GM23248 (cell line): ENCODE measurements around the gene TCTN3. TPM values are rescaled to one million over a fixed set of nuclear protein-coding genes. Genes with fewer than 3 reads are reported as not detected.
"Not testable (repeated sequence)": the region's sequence is repeated elsewhere in the genome, so short reads cannot be mapped to it uniquely, and the experiment has no call there.

Source experiments
- DNase-seq: peaks from one replicate; pipeline ENCODE4 v3.0.0-alpha.2; 2015
- H2AFZ ChIP-seq: fragments of 200-600 bp; sonication (generic); 2 replicates; pipeline ENCODE4 v1.6.1; 2016; ENCODE audit warnings: antibody characterized with exemption
- H3F3A ChIP-seq: fragments of 200-600 bp; sonication (generic); 2 replicates; pipeline ENCODE4 v1.6.1; 2016; ENCODE audit warnings: mild to moderate bottlenecking, antibody characterized with exemption, mixed run types; ENCODE audit not compliant: insufficient read depth
- H3K27ac ChIP-seq: fragments of 200-600 bp; sonication (generic); 2 replicates; pipeline ENCODE4 v1.5.1; 2016; ENCODE audit warnings: mild to moderate bottlenecking
- H3K27me3 ChIP-seq: fragments of 200-600 bp; sonication (generic); replicated peaks from 2 replicates; pipeline ENCODE4 v1.6.1; 2016; ENCODE audit warnings: mild to moderate bottlenecking; ENCODE audit not compliant: insufficient read depth
- H3K36me3 ChIP-seq: fragments of 200-600 bp; sonication (generic); 2 replicates; pipeline ENCODE4 v1.6.1; 2016; ENCODE audit warnings: low read depth, mild to moderate bottlenecking
- H3K4me1 ChIP-seq: fragments of 200-600 bp; sonication (generic); 2 replicates; pipeline ENCODE4 v1.6.1; 2016; ENCODE audit warnings: mild to moderate bottlenecking; ENCODE audit not compliant: insufficient read depth
- H3K4me2 ChIP-seq: fragments of 200-600 bp; sonication (generic); one replicate; pipeline ENCODE4 v1.6.1; 2016; ENCODE audit warnings: mild to moderate bottlenecking; ENCODE audit not compliant: unreplicated experiment
- H3K4me3 ChIP-seq: fragments of 200-600 bp; sonication (generic); 2 replicates; pipeline ENCODE4 v1.5.1; 2016; ENCODE audit warnings: mild to moderate bottlenecking
- H3K79me2 ChIP-seq: fragments of 200-600 bp; sonication (generic); 2 replicates; pipeline ENCODE4 v1.6.1; 2016; ENCODE audit warnings: mild to moderate bottlenecking; ENCODE audit not compliant: insufficient read depth
- H3K9ac ChIP-seq: fragments of 200-600 bp; sonication (generic); 2 replicates; pipeline ENCODE4 v1.6.1; 2016; ENCODE audit warnings: mild to moderate bottlenecking
- H3K9me2 ChIP-seq: fragments of 200-600 bp; sonication (generic); 2 replicates; pipeline ENCODE4 v1.6.1; 2016; ENCODE audit warnings: mixed run types, mild to moderate bottlenecking, moderate library complexity; ENCODE audit not compliant: insufficient read depth
- H3K9me3 ChIP-seq: fragments of 200-600 bp; sonication (generic); one replicate; pipeline ENCODE4 v1.6.1; 2017; ENCODE audit warnings: low read depth
- H4K20me1 ChIP-seq: fragments of 200-600 bp; sonication (generic); 2 replicates; pipeline ENCODE4 v1.6.0; 2016; ENCODE audit not compliant: insufficient read depth
- EZH2 ChIP-seq: fragments of 200-600 bp; sonication (generic); IDR thresholded peaks from 2 replicates; pipeline ENCODE4 v1.6.1; 2018; ENCODE audit warnings: antibody characterized with exemption, mild to moderate bottlenecking; ENCODE audit not compliant: insufficient read depth, poor library complexity, severe bottlenecking
- EZH2phosphoT487 ChIP-seq: fragments of 200-600 bp; sonication (generic); IDR thresholded peaks from 2 replicates; pipeline ENCODE4 v1.6.1; 2018; ENCODE audit warnings: antibody characterized with exemption, moderate library complexity, mild to moderate bottlenecking, low read depth; ENCODE audit not compliant: insufficient read depth
- WGBS, 2 experiments: methylation state at CpG; one replicate each; pipeline ENCODE4 v1.1.6; 2015 to 2017; ENCODE audit warnings: low lambda C conversion rate in 2 of 2, low coverage in 1 of 2; ENCODE audit errors: missing lambda C conversion rate in 2 of 2; 5-methylcytosine and 5-hydroxymethylcytosine counted together
- in situ Hi-C: fragments of 300-500 bp; cut with MboI; formaldehyde crosslinking; loops from 2 replicates; pipeline ENCODE4 v1.15.0; 2020
- polyA plus RNA-seq: library from polyadenylated mRNA; unstranded; fragments of >200 nt; fragmentation: Nextera tagmentation; extraction: Ambion mirVana; gene quantifications from 2 replicates; pipeline ENCODE4 v1.2.1, GENCODE V29; 2016
- total RNA-seq: library from RNA; depleted of rRNA; stranded (reverse); fragments of >200 nt; shearing (Covaris generic); gene quantifications from 2 replicates; pipeline ENCODE4 v1.2.3, GENCODE V29; 2014

Gene TCTN3
- total and polyA plus RNA-seq, 2 experiments from 2014 or later = 37.2 to 53.6 TPM

GRCh38 chr10:95688648-95689047 is 5.1 kb downstream of the TCTN3 start:
- Histone ChIP-seq H3F3A (no peaks in the 10 kb centered on the region), H3K9me2 (no peaks in the 10 kb centered on the region), H2AFZ (no peak overlapping the region), H3K36me3 (peaks cover 34% of the 10 kb centered on the region; the same call in 1 of the 2 replicates), H3K4me3 (no peak overlapping the region), H3K79me2 (peaks cover 37% of the 10 kb centered on the region), H3K4me2 (no peak overlapping the region), H3K27me3 (no peaks in the 10 kb centered on the region), H3K27ac (no peak overlapping the region), H4K20me1 (no peaks in the 10 kb centered on the region), H3K4me1 (0 out of 2 replicates have a peak, but pooled peaks cover 4% of the 10 kb centered on the region), H3K9ac (no peak overlapping the region), H3K9me3 (no peaks in the 10 kb centered on the region)
- WGBS, 2 experiments = 71 to 75% methylated on average over 2 of the region's 2 CpGs
- TF ChIP-seq EZH2phosphoT487 (no peak), EZH2 (no peak)
- no peak for DNase-seq
- in situ Hi-C loops = no loop called here

- H3K36me3 ChIP-seq = peaks cover 61% of the 10 kb centered on the region; the same call in 1 of the 2 replicates
- H3K4me2 ChIP-seq = no peak overlapping the region
- no peaks in the 10 kb centered on the region for H4K20me1 ChIP-seq
- no peak for DNase-seq
- in situ Hi-C loops = no loop called here
- H3F3A ChIP-seq = no peaks in the 10 kb centered on the region
- no peaks in the 10 kb centered on the region for H3K9me2 ChIP-seq
- no peak overlapping the region for H3K9ac ChIP-seq
- no peak for TF ChIP-seq EZH2phosphoT487
- TF ChIP-seq EZH2 = no peak
- no peak overlapping the region for H3K4me3 ChIP-seq
- H3K79me2 ChIP-seq = no peaks in the 10 kb centered on the region
- no peaks in the 10 kb centered on the region for H3K4me1 ChIP-seq
- H3K9me3 ChIP-seq = no peaks in the 10 kb centered on the region
- H3K27ac ChIP-seq = no peak overlapping the region
- no peak overlapping the region for H2AFZ ChIP-seq
- no peaks in the 10 kb centered on the region for H3K27me3 ChIP-seq
Measured at GRCh38 chr10:95683966-95684365, 9.8 kb downstream of the TCTN3 start.

GRCh38 chr10:95675403-95676116 is 18.2 kb downstream of the TCTN3 start:
- H3K27me3 ChIP-seq = no peaks in the 10 kb centered on the region
- no peaks in the 10 kb centered on the region for H3K9me2 ChIP-seq
- H3K79me2 ChIP-seq = no peaks in the 10 kb centered on the region
- H3K9me3 ChIP-seq = no peaks in the 10 kb centered on the region
- H3K4me1 ChIP-seq = no peaks in the 10 kb centered on the region
- no peaks in the 10 kb centered on the region for H4K20me1 ChIP-seq
- no peak overlapping the region for H3K27ac ChIP-seq
- 44 to 55% methylated on average over 1 of the region's 1 CpG for WGBS, 2 experiments
- in situ Hi-C loops = no loop called here
- no peak overlapping the region for H3K9ac ChIP-seq
- TF ChIP-seq EZH2 (no peak), EZH2phosphoT487 (no peak)
- no peak overlapping the region for H2AFZ ChIP-seq
- H3F3A ChIP-seq = no peaks in the 10 kb centered on the region
- H3K4me3 ChIP-seq = no peak overlapping the region
- peaks cover 39% of the 10 kb centered on the region for H3K36me3 ChIP-seq
- no peak for DNase-seq
- no peak overlapping the region for H3K4me2 ChIP-seq

- in situ Hi-C loops = no loop called here
Measured at GRCh38 chr10:95674643-95675042, 19.1 kb downstream of the TCTN3 start.

GRCh38 chr10:95672641-95673040 is 21.1 kb downstream of the TCTN3 start:
- H3K9ac ChIP-seq, H2AFZ ChIP-seq, H3K4me2 ChIP-seq, H4K20me1 ChIP-seq, H3F3A ChIP-seq, H3K79me2 ChIP-seq, H3K27me3 ChIP-seq, H3K9me3 ChIP-seq, DNase-seq, H3K9me2 ChIP-seq, H3K4me1 ChIP-seq, H3K27ac ChIP-seq, H3K4me3 ChIP-seq, in situ Hi-C loops: not testable (repeated sequence)
- H3K36me3 ChIP-seq = peaks cover 33% of the 10 kb centered on the region
- 95 to 99% methylated on average over 7 of the region's 7 CpGs for WGBS, 2 experiments

More at GRCh38 chr10:95674643-95675042, 19.1 kb downstream of the TCTN3 start:
- Histone ChIP-seq H3K27me3 (no peaks in the 10 kb centered on the region), H3K4me2 (no peak overlapping the region), H3K4me1 (no peaks in the 10 kb centered on the region), H3K9ac (no peak overlapping the region), H4K20me1 (no peaks in the 10 kb centered on the region), H2AFZ (no peak overlapping the region), H3F3A (no peaks in the 10 kb centered on the region), H3K27ac (no peak overlapping the region), H3K4me3 (no peak overlapping the region), H3K9me2 (no peaks in the 10 kb centered on the region), H3K79me2 (no peaks in the 10 kb centered on the region), H3K36me3 (peaks cover 33% of the 10 kb centered on the region), H3K9me3 (no peaks in the 10 kb centered on the region)
- no peak for TF ChIP-seq EZH2
- no peak for TF ChIP-seq EZH2phosphoT487
- no peak for DNase-seq
- 95 to 100% methylated on average over 1 of the region's 1 CpG for WGBS, 2 experiments
